ENCODE results near the gene HSD17B13.
A peak's percentile ranks its signal among the peaks of the same experiment; 100 is the strongest.
"Not testable (repeated sequence)": the region's sequence is repeated elsewhere in the genome, so short reads cannot be mapped to it uniquely, and the experiment has no call there.

The HSD17B13 gene

GRCh38 chr4:87322754-87323153, at the start of gene HSD17B13:
TSS of gene HSD17B13 (minus strand) at chr4:87322882. CDS start at chr4:87322841, 41 bp downstream.
- no peak for DNase-seq (ENCODE audit: low spot score)

GRCh38 chr4:87370068-87370467, 47.4 kb upstream of the HSD17B13 start:
- DNase-seq (ENCODE audit: low spot score), result no peak

- no peak for DNase-seq (ENCODE audit: low spot score)
Observed at GRCh38 chr4:87366521-87367162, 44.0 kb upstream of the HSD17B13 start.

GRCh38 chr4:87365348-87365747, 42.7 kb upstream of the HSD17B13 start:
- no peak for DNase-seq (ENCODE audit: low spot score)

- peak; percentile 33 for DNase-seq (ENCODE audit: low spot score)
Observed at GRCh38 chr4:87363552-87363951, 40.9 kb upstream of the HSD17B13 start.

- DNase-seq (ENCODE audit: low spot score), result no peak
Observed at GRCh38 chr4:87360338-87360935, 37.8 kb upstream of the HSD17B13 start.

GRCh38 chr4:87359258-87359657, 36.6 kb upstream of the HSD17B13 start:
- no peak for DNase-seq (ENCODE audit: low spot score)

GRCh38 chr4:87356832-87357526, 34.3 kb upstream of the HSD17B13 start:
- DNase-seq (ENCODE audit: low spot score), result no peak

- DNase-seq (ENCODE audit: low spot score), result no peak
Observed at GRCh38 chr4:87354168-87355102, 31.8 kb upstream of the HSD17B13 start.

- DNase-seq (ENCODE audit: low spot score), result peak; percentile 62
Observed at GRCh38 chr4:87353592-87353991, 30.9 kb upstream of the HSD17B13 start.

- DNase-seq (ENCODE audit: low spot score), result no peak
Observed at GRCh38 chr4:87345139-87345538, 22.5 kb upstream of the HSD17B13 start.

- DNase-seq (ENCODE audit: low spot score), result no peak
Observed at GRCh38 chr4:87342872-87343271, 20.2 kb upstream of the HSD17B13 start.

GRCh38 chr4:87341954-87342635, 19.4 kb upstream of the HSD17B13 start:
- not testable (repeated sequence) for DNase-seq (ENCODE audit: low spot score)

- no peak for DNase-seq (ENCODE audit: low spot score)
Observed at GRCh38 chr4:87339440-87339839, 16.8 kb upstream of the HSD17B13 start.

- no peak for DNase-seq (ENCODE audit: low spot score)
Observed at GRCh38 chr4:87337361-87337760, 14.7 kb upstream of the HSD17B13 start.

- DNase-seq (ENCODE audit: low spot score), result no peak
Observed at GRCh38 chr4:87333267-87333666, 10.6 kb upstream of the HSD17B13 start.

GRCh38 chr4:87330761-87331160, 8.1 kb upstream of the HSD17B13 start:
- DNase-seq (ENCODE audit: low spot score), result no peak

GRCh38 chr4:87327136-87327535, 4.5 kb upstream of the HSD17B13 start:
- no peak for DNase-seq (ENCODE audit: low spot score)

GRCh38 chr4:87326460-87326859, 3.8 kb upstream of the HSD17B13 start:
- DNase-seq (ENCODE audit: low spot score), result no peak

- DNase-seq (ENCODE audit: low spot score), result no peak
Observed at GRCh38 chr4:87321888-87322287, 794 bp downstream of the HSD17B13 start.

- no peak for DNase-seq (ENCODE audit: low spot score)
Observed at GRCh38 chr4:87317527-87317926, 5.2 kb downstream of the HSD17B13 start.

- no peak for DNase-seq (ENCODE audit: low spot score)
Observed at GRCh38 chr4:87316961-87317360, 5.7 kb downstream of the HSD17B13 start.

All from NAMALWA (cell line).